HEK293 (cell line): ENCODE measurements around the gene BCAS3.

Source experiments
- RBAK ChIP-seq: fragments of 450-650 bp; formaldehyde crosslinking; IDR thresholded peaks from 2 replicates; pipeline ENCODE4 v1.5.1; 2016; ENCODE audit warnings: missing biosample characterization, missing genetic modification characterization
- SCRT2 ChIP-seq: fragments of 450-650 bp; formaldehyde crosslinking; IDR thresholded peaks from 2 replicates; pipeline ENCODE4 v1.5.1; 2016; ENCODE audit warnings: missing biosample characterization, missing genetic modification characterization
- SP2 ChIP-seq: fragments of 450-650 bp; formaldehyde crosslinking; IDR thresholded peaks from 2 replicates; pipeline ENCODE4 v1.5.1; 2016; ENCODE audit warnings: missing biosample characterization, missing genetic modification characterization
- YY1 ChIP-seq: fragments of 450-650 bp; formaldehyde crosslinking; IDR thresholded peaks from 2 replicates; pipeline ENCODE4 v1.5.1; 2018; ENCODE audit warnings: missing biosample characterization, missing genetic modification characterization
- ZFP3 ChIP-seq: fragments of 450-650 bp; formaldehyde crosslinking; IDR thresholded peaks from 2 replicates; pipeline ENCODE4 v1.5.1; 2016; ENCODE audit warnings: low read depth, missing biosample characterization, missing genetic modification characterization
- ZNF133 ChIP-seq: fragments of 450-650 bp; formaldehyde crosslinking; IDR thresholded peaks from 2 replicates; pipeline ENCODE4 v1.5.1; 2016; ENCODE audit warnings: missing biosample characterization, missing genetic modification characterization
- ZNF366 ChIP-seq: fragments of 450-650 bp; formaldehyde crosslinking; conservative IDR thresholded peaks from 2 replicates; pipeline ENCODE4 v1.5.1; 2016; ENCODE audit warnings: missing biosample characterization, missing genetic modification characterization
- ZNF529 ChIP-seq: fragments of 450-650 bp; formaldehyde crosslinking; IDR thresholded peaks from 2 replicates; pipeline ENCODE4 v1.5.1; 2017; ENCODE audit warnings: missing genetic modification characterization, missing biosample characterization; ENCODE audit not compliant: insufficient replicate concordance
- ZNF561 ChIP-seq: fragments of 450-650 bp; IDR thresholded peaks from 2 replicates; pipeline ENCODE4 v1.5.1; 2018; ENCODE audit warnings: missing biosample characterization, missing genetic modification characterization, borderline replicate concordance
- TF ChIP-seq, protein P1 (sequence below): fragments of 450-650 bp; IDR thresholded peaks from 2 replicates; pipeline ENCODE4 v1.5.1; 2018; ENCODE audit warnings: missing biosample characterization, mild to moderate bottlenecking, missing genetic modification characterization
- TF ChIP-seq, protein P2 (sequence below): fragments of 450-650 bp; formaldehyde crosslinking; IDR thresholded peaks from 2 replicates; pipeline ENCODE4 v1.5.1; 2016; ENCODE audit warnings: missing biosample characterization, missing genetic modification characterization
- TF ChIP-seq, protein P3 (sequence below): fragments of 450-650 bp; formaldehyde crosslinking; IDR thresholded peaks from 2 replicates; pipeline ENCODE4 v1.5.1; 2016; ENCODE audit warnings: missing biosample characterization, missing genetic modification characterization
- TF ChIP-seq, protein P4 (sequence below): fragments of 450-650 bp; formaldehyde crosslinking; IDR thresholded peaks from 2 replicates; pipeline ENCODE4 v1.5.1; 2016; ENCODE audit warnings: missing biosample characterization, missing genetic modification characterization
- TF ChIP-seq, protein P5 (sequence below): fragments of 450-650 bp; formaldehyde crosslinking; IDR thresholded peaks from 2 replicates; pipeline ENCODE4 v1.5.1; 2016; ENCODE audit warnings: missing biosample characterization, missing genetic modification characterization

DNA sequence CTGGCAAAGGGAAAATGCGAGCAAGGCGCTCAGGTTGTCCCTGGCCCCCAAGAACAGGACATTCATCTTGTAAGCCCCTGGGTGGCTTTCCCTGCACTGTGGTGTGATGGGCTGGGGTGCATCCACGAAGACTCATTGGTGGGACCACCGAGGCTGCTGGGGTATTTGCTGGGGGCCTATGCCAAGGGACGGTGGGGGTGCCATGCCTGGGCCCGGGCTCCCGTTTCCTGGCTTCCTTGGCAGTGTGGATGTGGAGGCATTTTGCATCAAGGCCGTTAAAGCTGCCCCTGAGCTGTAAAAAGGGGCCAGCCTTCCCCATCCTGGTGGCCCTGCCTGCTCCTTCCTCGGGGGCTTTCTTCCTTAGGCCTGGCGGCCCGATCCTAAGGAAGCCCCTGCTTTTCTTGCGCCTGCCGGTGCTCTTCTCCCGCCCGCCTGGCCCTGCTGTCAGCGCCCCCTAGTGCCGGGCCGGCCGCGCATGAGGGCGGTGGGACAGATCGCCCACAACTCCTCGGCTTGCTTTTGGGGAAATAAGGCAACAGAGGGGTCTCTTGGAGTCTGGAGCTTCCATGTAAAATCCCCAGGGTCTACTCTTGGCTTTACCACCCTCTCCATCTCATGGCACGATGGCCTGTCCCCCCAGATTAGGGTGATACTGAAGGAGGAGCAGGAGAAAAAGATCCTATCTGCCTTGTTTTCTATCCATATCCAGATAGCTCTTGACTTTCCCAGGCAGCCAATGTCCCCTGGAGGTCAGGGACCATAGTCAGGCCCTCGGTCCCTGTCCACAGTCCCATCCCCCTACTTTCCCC lies 712.2 kb downstream of the BCAS3 start:
- TF ChIP-seq, protein P1, sequence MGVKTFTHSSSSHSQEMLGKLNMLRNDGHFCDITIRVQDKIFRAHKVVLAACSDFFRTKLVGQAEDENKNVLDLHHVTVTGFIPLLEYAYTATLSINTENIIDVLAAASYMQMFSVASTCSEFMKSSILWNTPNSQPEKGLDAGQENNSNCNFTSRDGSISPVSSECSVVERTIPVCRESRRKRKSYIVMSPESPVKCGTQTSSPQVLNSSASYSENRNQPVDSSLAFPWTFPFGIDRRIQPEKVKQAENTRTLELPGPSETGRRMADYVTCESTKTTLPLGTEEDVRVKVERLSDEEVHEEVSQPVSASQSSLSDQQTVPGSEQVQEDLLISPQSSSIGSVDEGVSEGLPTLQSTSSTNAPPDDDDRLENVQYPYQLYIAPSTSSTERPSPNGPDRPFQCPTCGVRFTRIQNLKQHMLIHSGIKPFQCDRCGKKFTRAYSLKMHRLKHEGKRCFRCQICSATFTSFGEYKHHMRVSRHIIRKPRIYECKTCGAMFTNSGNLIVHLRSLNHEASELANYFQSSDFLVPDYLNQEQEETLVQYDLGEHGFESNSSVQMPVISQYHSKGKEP: no peak
- TF ChIP-seq, protein P2, sequence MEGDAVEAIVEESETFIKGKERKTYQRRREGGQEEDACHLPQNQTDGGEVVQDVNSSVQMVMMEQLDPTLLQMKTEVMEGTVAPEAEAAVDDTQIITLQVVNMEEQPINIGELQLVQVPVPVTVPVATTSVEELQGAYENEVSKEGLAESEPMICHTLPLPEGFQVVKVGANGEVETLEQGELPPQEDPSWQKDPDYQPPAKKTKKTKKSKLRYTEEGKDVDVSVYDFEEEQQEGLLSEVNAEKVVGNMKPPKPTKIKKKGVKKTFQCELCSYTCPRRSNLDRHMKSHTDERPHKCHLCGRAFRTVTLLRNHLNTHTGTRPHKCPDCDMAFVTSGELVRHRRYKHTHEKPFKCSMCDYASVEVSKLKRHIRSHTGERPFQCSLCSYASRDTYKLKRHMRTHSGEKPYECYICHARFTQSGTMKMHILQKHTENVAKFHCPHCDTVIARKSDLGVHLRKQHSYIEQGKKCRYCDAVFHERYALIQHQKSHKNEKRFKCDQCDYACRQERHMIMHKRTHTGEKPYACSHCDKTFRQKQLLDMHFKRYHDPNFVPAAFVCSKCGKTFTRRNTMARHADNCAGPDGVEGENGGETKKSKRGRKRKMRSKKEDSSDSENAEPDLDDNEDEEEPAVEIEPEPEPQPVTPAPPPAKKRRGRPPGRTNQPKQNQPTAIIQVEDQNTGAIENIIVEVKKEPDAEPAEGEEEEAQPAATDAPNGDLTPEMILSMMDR (tag by site-specific recombination): peak; percentile 85
- TF ChIP-seq ZFP3 (tag by site-specific recombination): no peak
- no peak for TF ChIP-seq RBAK
- TF ChIP-seq, protein P3, sequence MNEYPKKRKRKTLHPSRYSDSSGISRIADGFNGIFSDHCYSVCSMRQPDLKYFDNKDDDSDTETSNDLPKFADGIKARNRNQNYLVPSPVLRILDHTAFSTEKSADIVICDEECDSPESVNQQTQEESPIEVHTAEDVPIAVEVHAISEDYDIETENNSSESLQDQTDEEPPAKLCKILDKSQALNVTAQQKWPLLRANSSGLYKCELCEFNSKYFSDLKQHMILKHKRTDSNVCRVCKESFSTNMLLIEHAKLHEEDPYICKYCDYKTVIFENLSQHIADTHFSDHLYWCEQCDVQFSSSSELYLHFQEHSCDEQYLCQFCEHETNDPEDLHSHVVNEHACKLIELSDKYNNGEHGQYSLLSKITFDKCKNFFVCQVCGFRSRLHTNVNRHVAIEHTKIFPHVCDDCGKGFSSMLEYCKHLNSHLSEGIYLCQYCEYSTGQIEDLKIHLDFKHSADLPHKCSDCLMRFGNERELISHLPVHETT (tag by site-specific recombination): no peak
- TF ChIP-seq, protein P4, sequence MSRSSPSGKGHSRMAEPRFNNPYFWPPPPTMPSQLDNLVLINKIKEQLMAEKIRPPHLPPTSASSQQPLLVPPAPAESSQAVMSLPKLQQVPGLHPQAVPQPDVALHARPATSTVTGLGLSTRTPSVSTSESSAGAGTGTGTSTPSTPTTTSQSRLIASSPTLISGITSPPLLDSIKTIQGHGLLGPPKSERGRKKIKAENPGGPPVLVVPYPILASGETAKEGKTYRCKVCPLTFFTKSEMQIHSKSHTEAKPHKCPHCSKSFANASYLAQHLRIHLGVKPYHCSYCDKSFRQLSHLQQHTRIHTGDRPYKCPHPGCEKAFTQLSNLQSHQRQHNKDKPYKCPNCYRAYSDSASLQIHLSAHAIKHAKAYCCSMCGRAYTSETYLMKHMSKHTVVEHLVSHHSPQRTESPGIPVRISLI (tag by site-specific recombination): no peak
- no peak for TF ChIP-seq SCRT2 (tag by site-specific recombination)
- no peak for TF ChIP-seq ZNF561
- TF ChIP-seq ZNF366 (tag by site-specific recombination): no peak
- TF ChIP-seq, protein P5, sequence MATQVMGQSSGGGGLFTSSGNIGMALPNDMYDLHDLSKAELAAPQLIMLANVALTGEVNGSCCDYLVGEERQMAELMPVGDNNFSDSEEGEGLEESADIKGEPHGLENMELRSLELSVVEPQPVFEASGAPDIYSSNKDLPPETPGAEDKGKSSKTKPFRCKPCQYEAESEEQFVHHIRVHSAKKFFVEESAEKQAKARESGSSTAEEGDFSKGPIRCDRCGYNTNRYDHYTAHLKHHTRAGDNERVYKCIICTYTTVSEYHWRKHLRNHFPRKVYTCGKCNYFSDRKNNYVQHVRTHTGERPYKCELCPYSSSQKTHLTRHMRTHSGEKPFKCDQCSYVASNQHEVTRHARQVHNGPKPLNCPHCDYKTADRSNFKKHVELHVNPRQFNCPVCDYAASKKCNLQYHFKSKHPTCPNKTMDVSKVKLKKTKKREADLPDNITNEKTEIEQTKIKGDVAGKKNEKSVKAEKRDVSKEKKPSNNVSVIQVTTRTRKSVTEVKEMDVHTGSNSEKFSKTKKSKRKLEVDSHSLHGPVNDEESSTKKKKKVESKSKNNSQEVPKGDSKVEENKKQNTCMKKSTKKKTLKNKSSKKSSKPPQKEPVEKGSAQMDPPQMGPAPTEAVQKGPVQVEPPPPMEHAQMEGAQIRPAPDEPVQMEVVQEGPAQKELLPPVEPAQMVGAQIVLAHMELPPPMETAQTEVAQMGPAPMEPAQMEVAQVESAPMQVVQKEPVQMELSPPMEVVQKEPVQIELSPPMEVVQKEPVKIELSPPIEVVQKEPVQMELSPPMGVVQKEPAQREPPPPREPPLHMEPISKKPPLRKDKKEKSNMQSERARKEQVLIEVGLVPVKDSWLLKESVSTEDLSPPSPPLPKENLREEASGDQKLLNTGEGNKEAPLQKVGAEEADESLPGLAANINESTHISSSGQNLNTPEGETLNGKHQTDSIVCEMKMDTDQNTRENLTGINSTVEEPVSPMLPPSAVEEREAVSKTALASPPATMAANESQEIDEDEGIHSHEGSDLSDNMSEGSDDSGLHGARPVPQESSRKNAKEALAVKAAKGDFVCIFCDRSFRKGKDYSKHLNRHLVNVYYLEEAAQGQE: no peak
- TF ChIP-seq ZNF133 (tag by site-specific recombination): no peak
- TF ChIP-seq ZNF529 (tag by site-specific recombination): no peak
- TF ChIP-seq SP2 (tag by site-specific recombination): no peak
- TF ChIP-seq YY1 (tag by site-specific recombination): no peak
